Neural cell (in vitro differentiated cells): ENCODE data around the gene YTHDC2. TPM values are rescaled to one million over a fixed set of nuclear protein-coding genes. Genes with fewer than 3 reads are reported as not detected.

ENCODE experiments used
- H2AFZ ChIP-seq: fragments of 200-600, 300-800 bp; sonication (generic), shearing (Covaris generic); 2 replicates; pipeline ENCODE4 v1.6.0; 2014; ENCODE audit warnings: low read depth, mild to moderate bottlenecking, antibody characterized with exemption, low read length, moderate library complexity
- H3F3A ChIP-seq: fragments of 200-600 bp; shearing (Covaris generic); 2 replicates; pipeline ENCODE4 v1.6.1; 2016; ENCODE audit warnings: mild to moderate bottlenecking, moderate library complexity, mixed read lengths, antibody characterized with exemption, low read length; ENCODE audit not compliant: insufficient read depth, poor library complexity, severe bottlenecking
- H3K27ac ChIP-seq: fragments of 200-600, 300-800 bp; sonication (generic), shearing (Covaris generic); 2 replicates; pipeline ENCODE4 v1.5.1; 2014; ENCODE audit warnings: mild to moderate bottlenecking, low read length, moderate library complexity
- H3K27me3 ChIP-seq: fragments of 300-800, 200-600 bp; sonication (generic), shearing (Covaris generic); 2 replicates; pipeline ENCODE4 v1.6.0; 2014; ENCODE audit warnings: mild to moderate bottlenecking, low read depth, low read length, moderate library complexity; ENCODE audit not compliant: insufficient read depth
- H3K36me3 ChIP-seq: fragments of 300-800, 200-600 bp; sonication (generic), shearing (Covaris generic); 2 replicates; pipeline ENCODE4 v1.5.1; 2014; ENCODE audit warnings: mild to moderate bottlenecking, antibody characterized with exemption, low read length, moderate library complexity; ENCODE audit not compliant: insufficient read depth
- H3K4me2 ChIP-seq: fragments of 300-800, 200-600 bp; sonication (generic), shearing (Covaris generic); 2 replicates; pipeline ENCODE4 v1.6.0; 2014; ENCODE audit warnings: mild to moderate bottlenecking, low read length
- H3K4me3 ChIP-seq: fragments of 300-800, 200-600 bp; sonication (generic), shearing (Covaris generic); 2 replicates; pipeline ENCODE4 v1.5.1; 2014; ENCODE audit warnings: mild to moderate bottlenecking, low read length, moderate library complexity
- H3K79me2 ChIP-seq: fragments of 200-600 bp; shearing (Covaris generic); replicated peaks from 2 replicates; pipeline ENCODE4 v1.6.0; 2014; ENCODE audit warnings: mild to moderate bottlenecking, low read length, moderate library complexity; ENCODE audit not compliant: insufficient read depth
- H3K9ac ChIP-seq: fragments of 300-800, 200-600 bp; sonication (generic), shearing (Covaris generic); 2 replicates; pipeline ENCODE4 v1.6.1; 2016; ENCODE audit warnings: mild to moderate bottlenecking, low read length, mixed read lengths
- H3K9me2 ChIP-seq: fragments of 200-600 bp; shearing (Covaris generic); 2 replicates; pipeline ENCODE4 v1.6.1; 2016; ENCODE audit warnings: mild to moderate bottlenecking, low read length, mixed read lengths; ENCODE audit not compliant: insufficient read depth
- H3K9me3 ChIP-seq: fragments of 200-600, 300-800 bp; sonication (generic), shearing (Covaris generic); 2 replicates; pipeline ENCODE4 v1.6.1; 2016; ENCODE audit warnings: mild to moderate bottlenecking, mixed run types, low read length, moderate library complexity, mixed read lengths
- H4K20me1 ChIP-seq: fragments of 200-600 bp; shearing (Covaris generic); 2 replicates; pipeline ENCODE4 v1.6.1; 2016; ENCODE audit warnings: mild to moderate bottlenecking, mixed run types; ENCODE audit not compliant: insufficient read depth
- CTCF ChIP-seq: fragments of 450-650 bp; IDR thresholded peaks from 2 replicates; pipeline ENCODE4 v1.5.1; 2014; ENCODE audit warnings: antibody characterized with exemption, mild to moderate bottlenecking, moderate library complexity; ENCODE audit not compliant: poor library complexity, severe bottlenecking
- EP300 ChIP-seq: fragments of 450-650 bp; conservative IDR thresholded peaks from 2 replicates; pipeline ENCODE4 v1.6.1; 2014; ENCODE audit warnings: antibody characterized with exemption, mild to moderate bottlenecking, moderate library complexity; ENCODE audit not compliant: poor library complexity, severe bottlenecking
- EZH2 ChIP-seq: fragments of 200-600, 300-800 bp; shearing (Covaris generic), sonication (generic); IDR thresholded peaks from 2 replicates; pipeline ENCODE4 v1.6.1; 2014; ENCODE audit warnings: antibody characterized with exemption, low read length, borderline replicate concordance, mild to moderate bottlenecking; ENCODE audit not compliant: insufficient read depth, poor library complexity, severe bottlenecking
- MXI1 ChIP-seq: fragments of 450-650 bp; conservative IDR thresholded peaks from 2 replicates; pipeline ENCODE4 v1.6.1; 2014; ENCODE audit warnings: antibody characterized with exemption, mild to moderate bottlenecking; ENCODE audit not compliant: poor library complexity, severe bottlenecking
- POLR2AphosphoS5 ChIP-seq: IDR thresholded peaks from 2 replicates; pipeline ENCODE4 v1.6.1; 2012
- RAD21 ChIP-seq: fragments of 450-650 bp; conservative IDR thresholded peaks from 2 replicates; pipeline ENCODE4 v1.6.1; 2014; ENCODE audit warnings: antibody characterized with exemption, mild to moderate bottlenecking, moderate library complexity
- SMC3 ChIP-seq: fragments of 450-650 bp; conservative IDR thresholded peaks from 2 replicates; pipeline ENCODE4 v1.6.1; 2014; ENCODE audit warnings: antibody characterized with exemption, mild to moderate bottlenecking, moderate library complexity; ENCODE audit not compliant: poor library complexity
- TAF1 ChIP-seq: IDR thresholded peaks from 2 replicates; pipeline ENCODE4 v1.6.1; 2012; ENCODE audit warnings: low read depth
- polyA plus RNA-seq: library from polyadenylated mRNA; depleted of rRNA; stranded (reverse); fragments of >200 nt; gene quantifications from 2 replicates; pipeline ENCODE4 v1.2.3, GENCODE V29; 2014
- TF ChIP-seq, protein P1 (sequence below): IDR thresholded peaks from 2 replicates; pipeline ENCODE4 v1.6.1; 2012; ENCODE audit warnings: borderline replicate concordance

The YTHDC2 gene
- polyA plus RNA-seq, 1 donor from 2014 or later: 43.7 TPM

GRCh38 chr5:113489299-113489698 is 24.2 kb upstream of the YTHDC2 start:
- Histone ChIP-seq H3K27ac (no peak overlapping the region), H3K4me3 (no peak overlapping the region), H4K20me1 (no peaks in the 10 kb centered on the region), H3F3A (no peaks in the 10 kb centered on the region), H3K9ac (no peak overlapping the region), H3K27me3 (peaks cover 12% of the 10 kb centered on the region), H2AFZ (no peak overlapping the region), H3K36me3 (no peaks in the 10 kb centered on the region), H3K9me3 (no peaks in the 10 kb centered on the region), H3K9me2 (no peaks in the 10 kb centered on the region), H3K79me2 (no peaks in the 10 kb centered on the region), H3K4me2 (no peak overlapping the region)
- TF ChIP-seq SMC3: no peak
- TF ChIP-seq EZH2: no peak
- TF ChIP-seq MXI1: no peak
- no peak for TF ChIP-seq POLR2AphosphoS5
- TF ChIP-seq CTCF: no peak
- no peak for TF ChIP-seq RAD21
- TF ChIP-seq, protein P1, sequence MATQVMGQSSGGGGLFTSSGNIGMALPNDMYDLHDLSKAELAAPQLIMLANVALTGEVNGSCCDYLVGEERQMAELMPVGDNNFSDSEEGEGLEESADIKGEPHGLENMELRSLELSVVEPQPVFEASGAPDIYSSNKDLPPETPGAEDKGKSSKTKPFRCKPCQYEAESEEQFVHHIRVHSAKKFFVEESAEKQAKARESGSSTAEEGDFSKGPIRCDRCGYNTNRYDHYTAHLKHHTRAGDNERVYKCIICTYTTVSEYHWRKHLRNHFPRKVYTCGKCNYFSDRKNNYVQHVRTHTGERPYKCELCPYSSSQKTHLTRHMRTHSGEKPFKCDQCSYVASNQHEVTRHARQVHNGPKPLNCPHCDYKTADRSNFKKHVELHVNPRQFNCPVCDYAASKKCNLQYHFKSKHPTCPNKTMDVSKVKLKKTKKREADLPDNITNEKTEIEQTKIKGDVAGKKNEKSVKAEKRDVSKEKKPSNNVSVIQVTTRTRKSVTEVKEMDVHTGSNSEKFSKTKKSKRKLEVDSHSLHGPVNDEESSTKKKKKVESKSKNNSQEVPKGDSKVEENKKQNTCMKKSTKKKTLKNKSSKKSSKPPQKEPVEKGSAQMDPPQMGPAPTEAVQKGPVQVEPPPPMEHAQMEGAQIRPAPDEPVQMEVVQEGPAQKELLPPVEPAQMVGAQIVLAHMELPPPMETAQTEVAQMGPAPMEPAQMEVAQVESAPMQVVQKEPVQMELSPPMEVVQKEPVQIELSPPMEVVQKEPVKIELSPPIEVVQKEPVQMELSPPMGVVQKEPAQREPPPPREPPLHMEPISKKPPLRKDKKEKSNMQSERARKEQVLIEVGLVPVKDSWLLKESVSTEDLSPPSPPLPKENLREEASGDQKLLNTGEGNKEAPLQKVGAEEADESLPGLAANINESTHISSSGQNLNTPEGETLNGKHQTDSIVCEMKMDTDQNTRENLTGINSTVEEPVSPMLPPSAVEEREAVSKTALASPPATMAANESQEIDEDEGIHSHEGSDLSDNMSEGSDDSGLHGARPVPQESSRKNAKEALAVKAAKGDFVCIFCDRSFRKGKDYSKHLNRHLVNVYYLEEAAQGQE: no peak

- TF ChIP-seq EZH2: no peak
- no peak for TF ChIP-seq SMC3
- TF ChIP-seq MXI1: no peak
- no peak for TF ChIP-seq EP300
- no peak for TF ChIP-seq POLR2AphosphoS5
- TF ChIP-seq RAD21: no peak
- no peak for TF ChIP-seq TAF1
- TF ChIP-seq, protein P1: no peak
- no peak for TF ChIP-seq CTCF
- H3K4me3 ChIP-seq: no peak overlapping the region
- H2AFZ ChIP-seq: no peak overlapping the region
- no peaks in the 10 kb centered on the region for H3K36me3 ChIP-seq
- no peak overlapping the region for H3K9ac ChIP-seq
- H4K20me1 ChIP-seq: no peaks in the 10 kb centered on the region
- no peak overlapping the region for H3K27ac ChIP-seq
- peaks cover 12% of the 10 kb centered on the region for H3K27me3 ChIP-seq
- H3F3A ChIP-seq: no peaks in the 10 kb centered on the region
- no peaks in the 10 kb centered on the region for H3K79me2 ChIP-seq
- no peaks in the 10 kb centered on the region for H3K9me3 ChIP-seq
- H3K4me2 ChIP-seq: no peak overlapping the region
- H3K9me2 ChIP-seq: no peaks in the 10 kb centered on the region
Observed at GRCh38 chr5:113490317-113490716, 23.2 kb upstream of the YTHDC2 start.
